SK-N-SH treated with all-trans-retinoic acid at 6 μM for 48 hours (cell line): ENCODE data around the gene CNTNAP1.

ENCODE experiments used
- ARNTL ChIP-seq: fragments of 450-650 bp; formaldehyde crosslinking; IDR thresholded peaks from 2 replicates; pipeline ENCODE4 v1.5.0; 2020; ENCODE audit warnings: low read depth, mild to moderate bottlenecking, moderate library complexity, borderline replicate concordance
- CREB5 ChIP-seq: fragments of 250-450 bp; sonication (Bioruptor Pico); IDR thresholded peaks from 2 replicates; pipeline ENCODE4 v1.5.1; 2020; ENCODE audit warnings: low read depth, mild to moderate bottlenecking, moderate library complexity
- ESRRG ChIP-seq: fragments of 250-450 bp; sonication (Bioruptor Pico); IDR thresholded peaks from 2 replicates; pipeline ENCODE4 v1.6.1; 2021; ENCODE audit warnings: mild to moderate bottlenecking
- PATZ1 ChIP-seq: fragments of 250-450 bp; sonication (Bioruptor Pico); IDR thresholded peaks from 2 replicates; pipeline ENCODE4 v1.8.0; 2020; ENCODE audit warnings: mild to moderate bottlenecking, moderate library complexity, borderline replicate concordance
- RARB ChIP-seq: fragments of 250-450 bp; sonication (Bioruptor Pico); IDR thresholded peaks from 2 replicates; pipeline ENCODE4 v1.8.0; 2021; ENCODE audit warnings: mild to moderate bottlenecking, moderate library complexity
- SNAI2 ChIP-seq: fragments of 250-450 bp; sonication (Bioruptor Pico); IDR thresholded peaks from 2 replicates; pipeline ENCODE4 v1.5.0; 2020; ENCODE audit warnings: mild to moderate bottlenecking, moderate library complexity
- TCF4 ChIP-seq: fragments of 250-450 bp; sonication (Bioruptor Pico); IDR thresholded peaks from 2 replicates; pipeline ENCODE4 v1.8.0; 2021; ENCODE audit warnings: mild to moderate bottlenecking, moderate library complexity, borderline replicate concordance
- ZFP30 ChIP-seq: fragments of 450-650 bp; formaldehyde crosslinking; IDR thresholded peaks from 2 replicates; pipeline ENCODE4 v1.5.0; 2022; ENCODE audit warnings: mild to moderate bottlenecking, moderate library complexity
- ZNF565 ChIP-seq: fragments of 450-650 bp; formaldehyde crosslinking; conservative IDR thresholded peaks from 2 replicates; pipeline ENCODE4 v1.5.0; 2020; ENCODE audit warnings: low read depth, mild to moderate bottlenecking, moderate library complexity
- ZNF70 ChIP-seq: fragments of 450-650 bp; formaldehyde crosslinking; IDR thresholded peaks from 2 replicates; pipeline ENCODE4 v1.5.0; 2020; ENCODE audit warnings: mild to moderate bottlenecking, moderate library complexity

DNA sequence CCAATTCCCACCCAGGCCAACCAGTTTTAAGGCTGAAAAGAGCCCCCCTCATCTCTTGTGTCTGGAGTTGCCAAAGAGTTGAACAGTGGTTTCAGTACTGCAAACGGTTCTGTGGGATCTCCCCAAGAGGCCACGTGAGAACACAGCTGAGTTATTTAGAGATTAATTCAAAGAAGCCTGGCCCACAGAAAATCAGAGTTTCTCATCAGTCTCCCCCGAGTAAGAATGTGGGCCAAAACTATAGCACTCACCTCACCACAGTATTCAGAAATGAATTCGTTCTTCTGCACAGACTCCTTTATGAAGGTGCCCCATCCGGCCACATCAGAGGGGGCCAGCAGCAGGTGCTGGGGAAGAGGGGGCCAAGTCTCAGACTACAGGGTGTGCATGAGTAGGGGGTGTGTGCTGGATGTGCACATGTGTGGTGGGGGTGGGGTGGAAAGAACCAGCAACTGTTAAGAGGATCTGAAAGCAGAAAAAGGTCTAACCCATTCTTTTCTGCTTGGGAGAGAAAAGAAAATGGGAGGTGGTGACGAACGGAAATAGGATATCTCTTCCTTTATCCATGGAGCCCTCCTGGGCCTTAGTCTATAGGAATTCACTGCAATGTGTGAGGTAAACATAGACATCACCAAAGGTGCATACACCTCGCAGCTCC lies 22.6 kb downstream of the CNTNAP1 start:
- TF ChIP-seq ZNF70 (CRISPR knock-in tag) (no peak), PATZ1 (CRISPR knock-in tag) (no peak), ZNF565 (CRISPR knock-in tag) (no peak), ESRRG (no peak), SNAI2 (no peak), ZFP30 (CRISPR knock-in tag) (no peak), RARB (CRISPR knock-in tag) (no peak), ARNTL (CRISPR knock-in tag) (no peak), TCF4 (CRISPR knock-in tag) (no peak), CREB5 (CRISPR knock-in tag) (no peak)
